ENCODE measurements around the gene MAP3K14.
"Not testable (repeated sequence)": the region's sequence is repeated elsewhere in the genome, so short reads cannot be mapped to it uniquely, and the experiment has no call there.

The MAP3K14 gene

GRCh38 chr17:45253879-45254278 is 62.9 kb downstream of the MAP3K14 start:
- no peak for DNase-seq

- not testable (repeated sequence) for DNase-seq
Measured at GRCh38 chr17:45253237-45253636, 63.6 kb downstream of the MAP3K14 start.

GRCh38 chr17:45251931-45252330 is 64.9 kb downstream of the MAP3K14 start:
- no peak for DNase-seq

GRCh38 chr17:45248132-45248957 is 68.5 kb downstream of the MAP3K14 start:
- no peak for DNase-seq

- DNase-seq = peak; percentile 80 to 91
Measured at GRCh38 chr17:45247429-45248131, 69.2 kb downstream of the MAP3K14 start.

- DNase-seq = no peak
Measured at GRCh38 chr17:45246861-45247428, 69.9 kb downstream of the MAP3K14 start.

- DNase-seq = no peak
Measured at GRCh38 chr17:45246338-45246737, 70.5 kb downstream of the MAP3K14 start.

GRCh38 chr17:45244725-45245656 is 71.8 kb downstream of the MAP3K14 start:
- no peak for DNase-seq

GRCh38 chr17:45243750-45244149 is 73.1 kb downstream of the MAP3K14 start:
- DNase-seq = no peak

- DNase-seq = no peak
Measured at GRCh38 chr17:45242029-45242414, 74.8 kb downstream of the MAP3K14 start.

- DNase-seq = no peak
Measured at GRCh38 chr17:45241328-45242028, 75.3 kb downstream of the MAP3K14 start.

GRCh38 chr17:45240905-45241327 is 75.9 kb downstream of the MAP3K14 start:
- DNase-seq = no peak

GRCh38 chr17:45238155-45238774 is 78.6 kb downstream of the MAP3K14 start:
- no peak for DNase-seq

- no peak for DNase-seq
Measured at GRCh38 chr17:45237686-45238085, 79.1 kb downstream of the MAP3K14 start.

GRCh38 chr17:45236282-45236606 is 80.6 kb downstream of the MAP3K14 start:
- DNase-seq = no peak

GRCh38 chr17:45235416-45236281 is 81.2 kb downstream of the MAP3K14 start:
- DNase-seq = peak; percentile 13 to 63

GRCh38 chr17:45234641-45235415 is 82.0 kb downstream of the MAP3K14 start:
- DNase-seq = no peak

- no peak for DNase-seq
Measured at GRCh38 chr17:45233423-45233924, 83.3 kb downstream of the MAP3K14 start.
